Nephron progenitor cell (in vitro differentiated cells): ENCODE data around the gene DNAL1.

Experiments used
- DNase-seq: peaks from one replicate; pipeline ENCODE4 v3.0.0; 2021
- H3K27ac Mint-ChIP-seq: 2 replicates; pipeline ENCODE4 v1.8.0; 2021; ENCODE audit warnings: mild to moderate bottlenecking, moderate library complexity, mixed read lengths
- H3K27me3 Mint-ChIP-seq: 2 replicates; pipeline ENCODE4 v1.8.0; 2021; ENCODE audit warnings: mild to moderate bottlenecking, low read depth, mixed read lengths; ENCODE audit not compliant: poor library complexity
- H3K36me3 Mint-ChIP-seq: 2 replicates; pipeline ENCODE4 v1.8.0; 2021; ENCODE audit warnings: low read depth, mixed read lengths
- H3K4me1 Mint-ChIP-seq: 2 replicates; pipeline ENCODE4 v1.8.0; 2021; ENCODE audit warnings: mixed read lengths
- H3K4me3 Mint-ChIP-seq: 2 replicates; pipeline ENCODE4 v1.8.0; 2021; ENCODE audit warnings: mild to moderate bottlenecking, moderate library complexity, mixed read lengths
- H3K9me3 Mint-ChIP-seq: 2 replicates; pipeline ENCODE4 v1.8.0; 2021; ENCODE audit warnings: mild to moderate bottlenecking, moderate library complexity, mixed read lengths
- CTCF ChIP-seq: fragments of 200-600 bp; sonication (generic); IDR thresholded peaks from 2 replicates; pipeline ENCODE4 v1.5.0; 2021; ENCODE audit warnings: antibody characterized with exemption

The DNAL1 gene

GRCh38 chr14:73619524-73619923, 25.3 kb upstream of the DNAL1 start:
- Mint-ChIP-seq H3K36me3 (no peaks in the 10 kb centered on the region), H3K27me3 (peaks cover 31% of the 10 kb centered on the region), H3K27ac (no peak overlapping the region), H3K4me1 (no peaks in the 10 kb centered on the region), H3K4me3 (no peak overlapping the region), H3K9me3 (no peaks in the 10 kb centered on the region)
- no peak for DNase-seq
- no peak for TF ChIP-seq CTCF

GRCh38 chr14:73620268-73620667, 24.5 kb upstream of the DNAL1 start:
- Mint-ChIP-seq H3K27me3 (peaks cover 25% of the 10 kb centered on the region), H3K4me1 (no peaks in the 10 kb centered on the region), H3K4me3 (no peak overlapping the region), H3K27ac (no peak overlapping the region), H3K9me3 (no peaks in the 10 kb centered on the region), H3K36me3 (no peaks in the 10 kb centered on the region)
- TF ChIP-seq CTCF: no peak
- no peak for DNase-seq

GRCh38 chr14:73623504-73624054, 21.2 kb upstream of the DNAL1 start:
- H3K4me1 Mint-ChIP-seq: no peaks in the 10 kb centered on the region
- no peak overlapping the region for H3K27ac Mint-ChIP-seq
- no peak for DNase-seq
- no peak for TF ChIP-seq CTCF
- no peaks in the 10 kb centered on the region for H3K9me3 Mint-ChIP-seq
- no peaks in the 10 kb centered on the region for H3K36me3 Mint-ChIP-seq
- peaks cover 29% of the 10 kb centered on the region for H3K27me3 Mint-ChIP-seq
- H3K4me3 Mint-ChIP-seq: no peak overlapping the region

- Mint-ChIP-seq H3K27ac (no peak overlapping the region), H3K9me3 (no peaks in the 10 kb centered on the region), H3K4me3 (no peak overlapping the region), H3K27me3 (peaks cover 18% of the 10 kb centered on the region), H3K36me3 (no peaks in the 10 kb centered on the region), H3K4me1 (no peaks in the 10 kb centered on the region)
- no peak for DNase-seq
- TF ChIP-seq CTCF: no peak
These were observed 19.1 kb upstream of the DNAL1 start for GRCh38 chr14:73625706-73626105.

GRCh38 chr14:73627151-73627558, 17.6 kb upstream of the DNAL1 start:
- Mint-ChIP-seq H3K27me3 (peaks cover 10% of the 10 kb centered on the region), H3K36me3 (no peaks in the 10 kb centered on the region), H3K4me1 (no peaks in the 10 kb centered on the region), H3K4me3 (no peak overlapping the region), H3K9me3 (no peaks in the 10 kb centered on the region), H3K27ac (no peak overlapping the region)
- TF ChIP-seq CTCF: no peak
- no peak for DNase-seq

GRCh38 chr14:73630009-73630780, 14.6 kb upstream of the DNAL1 start:
- peaks cover 6% of the 10 kb centered on the region for H3K4me1 Mint-ChIP-seq

More at GRCh38 chr14:73630009-73630780, 14.6 kb upstream of the DNAL1 start:
- H3K9me3 Mint-ChIP-seq: no peaks in the 10 kb centered on the region
- H3K27ac Mint-ChIP-seq: no peak overlapping the region
- H3K4me3 Mint-ChIP-seq: no peak overlapping the region
- TF ChIP-seq CTCF: no peak
- DNase-seq: no peak
- H3K36me3 Mint-ChIP-seq: no peaks in the 10 kb centered on the region
- H3K27me3 Mint-ChIP-seq: peaks cover 33% of the 10 kb centered on the region
